ENCODE data around the gene POLE.

POLE gene

DNA sequence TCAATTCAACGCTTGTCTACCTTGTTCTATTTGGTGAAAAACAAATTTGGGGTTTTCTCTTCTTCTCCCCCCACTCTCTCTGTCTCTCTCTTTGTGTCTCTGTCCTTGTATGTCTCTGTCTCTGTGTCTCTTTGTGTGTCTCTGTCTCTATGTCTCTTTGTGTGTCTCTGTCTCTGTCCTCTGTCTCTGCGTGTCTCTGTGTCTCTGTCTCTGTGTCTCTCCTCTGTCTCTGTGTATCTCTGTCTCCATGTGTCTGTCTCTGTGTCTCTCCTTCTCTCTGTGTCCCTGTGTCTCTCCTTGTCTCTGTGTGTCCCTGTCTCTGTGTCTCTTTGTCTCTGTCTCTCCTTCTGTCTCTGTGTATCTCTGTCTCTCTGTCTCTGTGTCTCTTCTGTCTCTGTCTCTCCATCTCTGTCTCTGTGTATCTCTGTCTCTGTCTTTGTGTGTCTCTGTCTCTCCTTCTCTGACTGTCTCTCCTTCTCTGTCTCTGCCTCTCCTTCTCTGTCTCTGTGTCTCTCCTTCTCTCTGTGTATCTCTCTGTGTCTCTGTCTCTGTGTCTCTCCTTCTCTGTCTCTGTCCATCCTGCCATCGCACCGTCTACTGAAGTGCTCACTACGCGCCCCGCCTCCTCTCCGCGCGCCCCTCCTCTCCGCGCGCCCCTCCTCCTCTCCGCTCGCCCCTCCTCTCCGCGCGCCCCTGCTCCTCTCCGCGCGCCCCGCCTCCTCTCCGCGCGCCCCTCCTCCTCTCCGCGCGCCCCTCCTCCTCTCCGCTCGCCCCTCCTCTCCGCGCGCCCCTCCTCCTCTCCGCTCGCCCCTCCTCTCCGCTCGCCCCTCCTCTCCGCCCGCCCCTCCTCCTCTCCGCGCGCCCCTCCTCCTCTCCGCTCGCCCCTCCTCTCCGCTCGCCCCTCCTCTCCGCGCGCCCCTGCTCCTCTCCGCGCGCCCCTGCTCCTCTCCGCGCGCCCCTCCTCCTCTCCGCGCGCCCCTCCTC lies 89.5 kb downstream of the POLE start:
- no peak for DNase-seq (ENCODE audit: low read depth)

DNA sequence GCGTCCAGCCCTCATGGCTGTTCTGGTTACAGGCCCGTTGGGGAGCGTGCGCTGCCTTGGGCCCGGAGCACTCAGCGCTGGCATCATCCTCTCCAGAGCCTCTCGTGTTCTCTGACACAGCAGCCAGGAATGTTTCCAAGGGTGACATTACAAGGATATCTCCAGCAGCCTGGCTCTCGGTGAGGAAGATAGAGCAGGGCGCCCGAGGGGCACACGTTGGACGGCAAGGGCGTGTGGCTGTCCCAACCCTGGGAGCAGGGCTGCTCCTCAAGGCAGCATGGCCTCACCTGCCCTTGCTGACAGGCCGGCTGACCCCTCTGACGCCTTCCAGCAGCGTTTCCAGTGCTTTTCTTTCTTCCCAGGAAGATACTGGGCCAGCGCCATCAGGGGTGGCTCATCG lies 91.1 kb downstream of the POLE start:
- DNase-seq (ENCODE audit: low read depth), result no peak

DNA sequence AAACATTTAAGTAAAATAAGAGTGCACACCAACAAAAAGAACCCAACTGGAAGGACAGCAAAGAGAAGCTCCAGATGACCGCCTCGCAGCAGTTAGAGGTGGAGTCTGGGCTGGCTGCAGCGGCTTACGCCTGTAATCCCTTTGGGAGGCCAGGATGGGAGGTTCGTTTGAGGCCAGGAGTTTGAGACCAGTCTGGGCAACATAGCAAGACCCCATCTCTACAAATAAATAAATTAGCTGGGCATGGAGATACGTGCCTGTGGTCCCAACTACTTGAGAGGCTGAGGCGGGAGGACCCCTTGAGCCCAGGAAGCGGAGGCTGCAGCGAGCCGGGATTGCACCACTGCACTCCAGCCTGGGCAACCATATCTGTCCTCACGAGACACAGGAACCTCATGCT lies 92.0 kb downstream of the POLE start:
- no peak for DNase-seq (ENCODE audit: low read depth)

DNA sequence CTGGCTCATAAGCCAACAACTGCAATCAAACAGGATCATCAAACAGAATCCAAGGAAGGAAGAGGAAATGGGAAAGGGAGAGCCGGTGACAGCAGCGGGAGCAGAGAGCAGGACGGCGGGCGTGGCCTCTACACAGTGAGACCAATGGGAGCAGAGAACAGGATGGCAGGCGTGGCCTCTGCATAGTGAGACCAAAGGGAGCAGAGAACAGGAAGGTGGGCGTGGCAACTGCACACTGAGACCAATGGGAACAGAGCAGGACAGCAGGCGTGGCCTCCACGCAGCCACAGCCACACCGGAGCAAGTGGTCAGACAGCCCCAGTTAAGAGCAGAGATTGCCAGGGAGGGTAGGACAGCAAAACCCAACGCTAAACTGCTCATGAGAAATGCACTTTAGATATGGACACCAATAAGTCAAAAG lies 93.2 kb downstream of the POLE start:
- peak; percentile 87 for DNase-seq (ENCODE audit: low read depth)

DNA sequence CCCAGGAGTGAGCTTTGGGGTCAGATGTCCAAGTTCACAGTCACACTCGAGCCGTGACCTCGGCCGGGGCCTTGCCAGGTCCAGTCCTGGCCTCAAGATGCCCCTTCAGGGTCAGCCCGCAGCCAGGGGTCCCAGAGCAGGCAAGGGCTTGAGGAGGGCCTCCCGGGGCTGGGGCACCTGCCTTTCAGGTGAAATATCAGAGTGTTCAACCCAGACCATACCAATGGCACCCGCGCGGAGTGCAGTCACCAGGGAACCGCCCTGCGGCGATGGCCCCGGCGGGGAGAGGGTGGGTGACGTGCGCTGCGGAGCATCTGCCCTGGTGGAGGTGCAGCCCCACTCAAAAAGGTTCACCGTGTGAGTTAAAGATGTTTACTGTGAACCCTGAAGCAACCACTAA lies 93.6 kb downstream of the POLE start:
- DNase-seq (ENCODE audit: low read depth), result no peak

DNA sequence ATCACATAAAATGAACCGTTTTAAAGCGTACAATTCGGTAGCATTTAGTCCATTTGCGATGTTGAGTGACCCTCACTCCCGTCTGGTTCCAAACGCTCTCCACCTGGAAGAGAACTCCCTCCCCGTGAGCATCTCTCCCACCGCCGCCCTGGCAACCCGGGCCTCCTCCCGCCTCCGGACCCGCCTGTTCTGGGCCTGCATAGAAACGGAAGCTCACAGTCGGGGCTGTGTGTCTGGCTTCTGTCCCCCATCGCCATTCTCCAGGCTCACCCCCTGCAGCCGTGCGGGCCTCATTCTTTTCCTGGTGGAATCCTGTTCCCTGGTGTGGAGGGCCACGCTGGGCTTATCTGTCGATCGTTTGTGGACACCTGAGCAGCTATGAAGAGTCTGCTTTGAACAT lies 94.1 kb downstream of the POLE start:
- no peak for DNase-seq (ENCODE audit: low read depth)

GRCh38 chr12:132592282-132592970 lies 94.7 kb downstream of the POLE start:
- no peak for DNase-seq (ENCODE audit: low read depth)

DNA sequence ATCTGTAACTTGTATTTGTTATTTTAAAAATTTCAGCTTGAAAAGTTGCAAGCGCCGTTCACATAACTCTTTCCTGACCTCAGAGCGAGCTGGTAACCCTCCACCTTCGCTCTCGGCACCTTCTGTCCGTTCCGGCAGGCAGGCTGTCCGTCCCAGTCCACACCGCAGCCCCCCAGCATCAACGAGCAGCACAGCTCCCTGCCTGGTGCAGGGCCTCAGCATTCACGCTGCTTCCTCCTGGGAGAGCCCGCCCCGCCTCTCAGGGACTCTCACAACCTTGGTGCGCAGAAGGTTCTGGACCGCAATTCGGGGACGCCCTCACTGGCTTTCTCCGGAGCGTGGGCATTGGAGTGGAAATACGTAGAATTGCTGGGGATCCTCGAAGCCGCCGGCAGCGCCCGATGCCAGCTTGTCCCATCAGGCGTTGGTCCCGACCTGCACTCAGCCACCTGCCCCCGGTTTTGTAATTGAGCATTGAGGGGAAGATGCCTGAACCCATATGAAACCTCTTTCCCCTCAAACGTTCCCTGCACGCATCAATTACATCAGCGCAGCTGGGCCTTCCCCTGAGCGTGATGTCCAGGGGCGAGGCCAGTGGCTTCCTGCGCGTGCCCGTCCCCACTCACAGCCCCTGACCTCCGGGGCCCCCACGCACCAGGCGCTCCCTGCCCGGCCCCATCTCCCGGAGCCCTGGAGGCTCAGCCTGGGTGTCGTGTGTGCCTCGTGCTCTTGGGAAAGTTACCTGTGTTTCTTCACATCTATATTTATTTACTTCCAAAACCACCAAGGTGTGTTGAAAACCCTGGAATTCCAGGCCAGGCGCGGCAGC lies 95.8 kb downstream of the POLE start:
- DNase-seq (ENCODE audit: low read depth), result no peak

- DNase-seq (ENCODE audit: low read depth), result no peak
Measured at GRCh38 chr12:132588821-132589669, 98.1 kb downstream of the POLE start.

- no peak for DNase-seq (ENCODE audit: low read depth)
Measured at GRCh38 chr12:132588319-132588718, 98.8 kb downstream of the POLE start.

DNA sequence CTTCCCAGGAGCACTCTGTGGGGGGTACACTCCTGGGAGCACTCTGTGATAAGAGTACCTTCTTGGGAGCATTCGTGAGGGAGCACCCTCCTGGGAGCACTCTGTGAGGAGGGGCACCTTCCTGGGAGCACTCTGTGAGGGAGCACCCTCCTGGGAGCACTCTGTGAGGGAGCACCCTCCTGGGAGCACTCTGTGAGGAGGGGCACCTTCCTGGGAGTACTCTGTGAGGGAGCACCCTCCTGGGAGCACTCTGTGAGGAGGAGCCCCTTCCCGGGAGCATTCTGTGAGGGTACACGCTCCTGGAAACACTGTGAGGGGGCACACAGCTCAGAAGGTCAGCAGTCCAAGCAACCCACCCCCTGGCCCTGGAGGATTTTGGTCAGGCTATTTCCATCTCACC lies 99.4 kb downstream of the POLE start:
- DNase-seq (ENCODE audit: low read depth), result no peak

GRCh38 chr12:132586929-132587328 lies 100.2 kb downstream of the POLE start:
- DNase-seq (ENCODE audit: low read depth), result no peak

- DNase-seq (ENCODE audit: low read depth), result no peak
Measured at GRCh38 chr12:132585177-132585576, 102.0 kb downstream of the POLE start.

GRCh38 chr12:132584429-132584828 lies 102.7 kb downstream of the POLE start:
- no peak for DNase-seq (ENCODE audit: low read depth)

DNA sequence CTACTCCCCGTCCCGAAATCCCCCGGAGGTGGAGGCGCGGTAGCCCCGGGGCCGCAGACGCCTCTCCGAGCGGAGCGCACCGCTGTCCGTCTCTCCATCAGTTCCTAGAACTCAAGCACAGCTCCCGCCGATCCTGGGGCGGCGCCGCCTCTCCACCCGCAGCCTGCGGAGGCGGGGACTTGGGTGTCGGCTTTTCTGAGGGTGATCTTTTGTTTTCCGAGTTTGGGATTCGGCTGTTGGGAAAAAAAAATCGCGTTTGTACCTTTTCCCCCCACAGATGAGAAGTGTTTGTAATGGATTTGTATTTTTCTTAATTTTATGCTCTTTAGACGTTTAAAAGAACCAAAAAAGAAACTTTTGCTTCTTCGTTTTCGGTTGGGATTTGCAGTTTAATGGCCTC lies 103.4 kb downstream of the POLE start:
- no peak for DNase-seq (ENCODE audit: low read depth)

DNA sequence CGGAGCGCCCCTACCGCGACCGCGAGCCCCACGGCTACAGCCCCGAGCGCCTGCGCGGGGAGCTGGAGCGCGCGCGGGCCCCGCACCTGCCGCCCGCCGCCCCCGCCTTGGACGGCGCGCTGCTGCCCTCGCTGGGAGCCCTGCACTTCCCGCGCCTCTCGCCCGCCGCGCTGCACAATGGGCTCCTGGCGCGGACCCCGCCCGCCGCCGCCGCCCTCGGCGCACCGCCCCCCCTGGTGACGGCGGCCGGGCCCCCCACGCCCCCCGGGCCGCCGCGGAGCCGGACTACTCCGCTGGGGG lies 103.8 kb downstream of the POLE start:
- no peak for DNase-seq (ENCODE audit: low read depth)

DNA sequence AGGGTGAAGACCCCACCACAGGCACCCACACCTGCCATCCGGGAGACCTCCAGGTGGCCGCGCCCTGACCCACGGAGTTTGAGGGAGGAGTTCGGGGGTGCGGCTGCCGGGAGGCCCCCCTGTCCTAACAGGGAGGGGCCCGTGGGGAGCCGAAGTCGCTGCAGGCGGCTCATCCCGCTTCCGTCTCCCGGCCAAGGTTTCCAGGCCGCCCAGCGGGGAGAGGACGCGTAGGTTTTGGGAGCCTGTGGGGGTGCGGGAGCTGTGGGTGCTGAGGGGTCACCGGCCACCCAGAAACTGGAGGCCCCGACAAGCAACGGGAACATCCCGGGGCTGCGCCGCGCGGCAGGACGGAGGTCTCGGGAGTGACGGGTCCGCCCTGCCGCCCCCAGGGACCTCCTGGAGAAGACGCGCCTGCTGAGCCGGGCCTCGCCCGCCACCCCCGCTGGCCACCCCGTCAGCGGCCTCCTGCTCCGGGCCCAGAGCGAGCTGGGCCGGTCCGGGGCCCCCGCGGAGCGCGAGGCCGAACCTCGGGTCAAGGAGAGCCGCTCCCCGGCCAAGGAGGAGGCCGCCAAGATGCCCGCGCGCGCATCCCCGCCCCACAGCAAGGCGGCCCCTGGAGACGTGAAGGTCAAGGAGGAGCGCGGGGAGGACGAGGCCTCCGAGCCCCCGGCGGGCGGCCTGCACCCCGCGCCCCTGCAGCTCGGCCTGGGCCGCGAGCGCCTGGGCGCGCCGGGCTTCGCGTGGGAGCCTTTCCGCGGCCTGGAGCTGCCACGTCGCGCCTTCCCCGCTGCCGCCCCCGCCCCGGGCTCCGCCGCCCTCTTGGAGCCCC lies 104.3 kb downstream of the POLE start:
- DNase-seq (ENCODE audit: low read depth), result no peak

GRCh38 chr12:132582058-132582420 lies 105.1 kb downstream of the POLE start:
- DNase-seq (ENCODE audit: low read depth), result no peak

- no peak for DNase-seq (ENCODE audit: low read depth)
Measured at GRCh38 chr12:132581348-132582057, 105.6 kb downstream of the POLE start.

GRCh38 chr12:132580701-132581292 lies 106.3 kb downstream of the POLE start:
- no peak for DNase-seq (ENCODE audit: low read depth)

Measured in stromal cell of bone marrow (primary cell).